Prostate gland (tissue), 2 donors: ENCODE results near the gene ATP2C2.

Experiments
- POLR2A ChIP-seq: fragments of 450-650 bp; IDR thresholded peaks from one replicate; pipeline ENCODE4 v1.6.1; 2016; ENCODE audit warnings: antibody characterized with exemption, mild to moderate bottlenecking
- POLR2AphosphoS5 ChIP-seq: sonication (generic); formaldehyde crosslinking; IDR thresholded peaks from one replicate; pipeline ENCODE4 v1.6.1; 2017; ENCODE audit warnings: antibody characterized with exemption
- TF ChIP-seq, protein P1 (sequence below), 4 experiments: fragments of 200-600 bp in 2 of 4; fragments of 450-650 bp in 2 of 4; sonication (generic) in 2 of 4; IDR thresholded peaks; 1 replicate in 3 of 4; 2 replicates in 1 of 4; pipeline ENCODE4 v1.5.1; 2016 to 2019; ENCODE audit warnings: antibody characterized with exemption in 4 of 4, mild to moderate bottlenecking in 2 of 4, moderate library complexity in 2 of 4

DNA sequence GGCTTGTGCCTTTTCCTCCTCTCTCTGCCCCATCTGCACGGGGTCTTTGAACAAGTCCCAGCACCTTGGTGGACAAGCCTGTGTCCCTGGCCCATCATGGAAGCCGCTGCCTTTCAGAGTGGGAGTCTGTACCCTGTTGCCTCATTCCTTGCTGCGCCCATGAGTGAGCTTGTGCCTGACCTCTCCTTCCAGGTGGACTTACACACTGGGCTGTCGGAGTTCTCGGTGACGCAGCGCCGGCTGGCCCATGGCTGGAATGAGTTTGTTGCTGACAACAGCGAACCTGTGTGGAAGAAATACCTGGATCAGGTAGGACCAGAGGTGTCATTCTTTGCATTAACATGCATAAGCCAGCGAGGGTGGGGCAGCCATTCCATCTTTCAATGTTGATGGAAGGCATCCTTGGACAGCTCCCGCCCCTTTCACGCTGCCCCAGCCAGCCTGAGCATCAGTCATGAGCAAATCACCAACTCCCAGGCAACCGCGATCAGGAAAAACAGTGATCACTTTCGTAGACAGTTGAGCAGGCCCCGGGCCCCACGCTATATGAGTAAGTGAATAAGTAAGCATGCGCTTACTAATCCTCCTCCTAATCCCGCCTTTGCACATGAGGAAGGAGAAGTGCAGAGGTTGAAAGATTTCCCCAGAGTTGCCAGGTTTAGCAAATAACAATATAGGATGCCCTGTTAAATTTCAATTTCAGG lies 36.8 kb downstream of the ATP2C2 start:
- TF ChIP-seq, protein P1, sequence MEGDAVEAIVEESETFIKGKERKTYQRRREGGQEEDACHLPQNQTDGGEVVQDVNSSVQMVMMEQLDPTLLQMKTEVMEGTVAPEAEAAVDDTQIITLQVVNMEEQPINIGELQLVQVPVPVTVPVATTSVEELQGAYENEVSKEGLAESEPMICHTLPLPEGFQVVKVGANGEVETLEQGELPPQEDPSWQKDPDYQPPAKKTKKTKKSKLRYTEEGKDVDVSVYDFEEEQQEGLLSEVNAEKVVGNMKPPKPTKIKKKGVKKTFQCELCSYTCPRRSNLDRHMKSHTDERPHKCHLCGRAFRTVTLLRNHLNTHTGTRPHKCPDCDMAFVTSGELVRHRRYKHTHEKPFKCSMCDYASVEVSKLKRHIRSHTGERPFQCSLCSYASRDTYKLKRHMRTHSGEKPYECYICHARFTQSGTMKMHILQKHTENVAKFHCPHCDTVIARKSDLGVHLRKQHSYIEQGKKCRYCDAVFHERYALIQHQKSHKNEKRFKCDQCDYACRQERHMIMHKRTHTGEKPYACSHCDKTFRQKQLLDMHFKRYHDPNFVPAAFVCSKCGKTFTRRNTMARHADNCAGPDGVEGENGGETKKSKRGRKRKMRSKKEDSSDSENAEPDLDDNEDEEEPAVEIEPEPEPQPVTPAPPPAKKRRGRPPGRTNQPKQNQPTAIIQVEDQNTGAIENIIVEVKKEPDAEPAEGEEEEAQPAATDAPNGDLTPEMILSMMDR (IDR thresholded peaks at IDR 0.05): no peak
- TF ChIP-seq POLR2AphosphoS5 (no peak), POLR2A (no peak)
